ENCODE results near the gene RTKN. TPM values are rescaled to one million over a fixed set of nuclear protein-coding genes. Genes with fewer than 3 reads are reported as not detected.
A peak's percentile ranks its signal among the peaks of the same experiment; 100 is the strongest.

RTKN gene
- polyA plus RNA-seq, 2 of the 4 experiments (the other 2 are of a cell fraction): 15.1 to 20.1 TPM

DNA sequence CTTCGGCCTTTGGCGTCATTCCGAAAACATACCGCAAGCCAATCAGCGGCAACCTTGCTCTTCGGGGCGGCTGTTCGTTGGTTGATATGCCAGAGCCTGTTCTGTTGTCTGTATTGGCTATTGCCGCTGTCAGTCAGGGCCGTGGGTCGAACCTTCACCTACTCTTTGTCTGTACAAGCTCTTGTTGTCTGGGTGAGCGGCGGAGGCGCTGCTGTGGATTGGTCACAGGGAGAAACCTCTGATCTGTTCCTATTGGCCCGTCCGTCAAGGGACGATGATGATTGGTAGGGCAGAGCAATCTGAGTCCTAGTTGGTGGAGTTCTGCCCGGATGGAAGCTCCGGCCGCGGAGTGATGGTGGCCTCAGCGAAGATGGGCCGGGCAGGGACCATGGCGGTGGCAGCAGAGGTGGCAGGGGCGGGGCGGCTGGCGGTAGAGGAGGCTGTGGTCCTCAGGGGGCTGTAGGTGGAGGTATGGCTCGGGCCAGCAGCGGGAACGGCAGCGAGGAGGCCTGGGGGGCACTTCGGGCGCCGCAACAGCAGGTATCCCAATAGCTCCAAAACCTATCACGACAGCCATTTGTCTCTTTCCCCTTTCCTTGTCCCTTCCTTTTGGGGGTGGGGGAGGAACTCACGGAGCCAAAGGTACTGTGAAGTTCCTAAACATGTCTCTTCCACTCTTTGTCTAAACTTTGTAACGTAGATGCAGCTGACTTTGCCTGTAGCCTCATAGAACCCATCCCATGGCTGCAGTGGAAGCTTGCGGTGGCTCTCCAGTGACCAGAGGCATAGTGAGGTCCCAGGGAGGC, 16.6 kb upstream of the RTKN start, which contains the start of gene WBP1 (continued):
- TF ChIP-seq ZNF302 (CRISPR knock-in tag; IDR thresholded peaks at IDR 0.05) (no peak), ZSCAN20 (CRISPR knock-in tag; IDR thresholded peaks at IDR 0.05) (no peak), HDAC2 (IDR thresholded peaks at IDR 0.05) (no peak), CHD2 (IDR thresholded peaks at IDR 0.05; ENCODE audit: low read length, partially characterized antibody) (peak; percentile 16), RNF2 (IDR thresholded peaks at IDR 0.05; ENCODE audit: borderline replicate concordance, low read depth) (no peak), HEYL (CRISPR knock-in tag; IDR thresholded peaks at IDR 0.05) (no peak), RFX5 (IDR thresholded peaks at IDR 0.05) (peak; percentile 81), SMC3 (IDR thresholded peaks at IDR 0.05) (no peak)

DNA sequence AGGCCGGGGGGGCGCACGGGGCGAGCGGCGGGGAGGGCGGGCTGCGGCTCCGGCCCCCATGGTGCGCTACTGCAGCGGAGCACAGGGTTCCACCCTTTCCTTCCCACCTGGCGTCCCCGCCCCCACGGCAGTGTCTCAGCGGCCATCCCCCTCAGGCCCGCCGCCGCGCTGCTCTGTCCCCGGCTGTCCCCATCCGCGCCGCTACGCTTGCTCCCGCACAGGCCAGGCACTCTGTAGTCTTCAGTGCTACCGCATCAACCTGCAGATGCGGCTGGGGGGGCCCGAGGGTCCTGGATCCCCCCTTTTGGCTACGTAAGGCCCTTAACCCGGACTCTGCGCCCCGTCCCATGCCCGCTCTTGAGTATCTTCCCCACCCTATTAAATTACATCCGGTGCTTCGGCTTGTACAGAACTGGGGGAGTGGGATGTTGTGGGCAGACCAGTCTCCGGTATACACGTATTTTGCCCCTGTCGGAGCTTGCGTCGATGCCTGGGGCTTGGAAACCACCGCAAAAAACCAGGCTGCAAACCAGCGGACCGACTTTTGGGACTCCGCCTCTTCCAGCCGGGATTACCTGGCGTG, 15.9 kb upstream of the RTKN start:
- peak; percentile 40 to 47 for ATAC-seq
- Histone ChIP-seq H3K4me3 (peak overlapping the region; percentile 70), H3K27ac (peak overlapping the region; percentile 87 to 92), H3K4me1 (peaks cover 25% of the 10 kb centered on the region), H3K9me3 (no peaks in the 10 kb centered on the region), H3K4me2 (peak overlapping the region; percentile 85)
- ChIA-PET POLR2A (interaction anchor here (0.6 to 3.3 kb wide), 12 partner anchors 11 to 721 kb away, joined by 3 to 37 read pairs (median 6); partner anchors contain the start of genes AUP1, C2orf81, CCDC142 and HTRA2), CTCF (interaction anchor here (1.3 to 3.7 kb wide), 6 partner anchors 8 to 130 kb away, joined by 5 to 20 read pairs (median 7); partner anchors contain the start of genes CCDC142, MOGS and TTC31)
- WGBS (ENCODE audit: missing lambda C conversion rate): 2% methylated on average over 27 of the region's 46 CpGs
- FAIRE-seq: no peak
- peak; percentile 53 to 74 for DNase-seq (ENCODE audit: low read depth in 1 of 2, low spot score in 1 of 2)
- no peak for TF ChIP-seq JUNB (IDR thresholded peaks at IDR 0.05)
- TF ChIP-seq, protein P1, sequence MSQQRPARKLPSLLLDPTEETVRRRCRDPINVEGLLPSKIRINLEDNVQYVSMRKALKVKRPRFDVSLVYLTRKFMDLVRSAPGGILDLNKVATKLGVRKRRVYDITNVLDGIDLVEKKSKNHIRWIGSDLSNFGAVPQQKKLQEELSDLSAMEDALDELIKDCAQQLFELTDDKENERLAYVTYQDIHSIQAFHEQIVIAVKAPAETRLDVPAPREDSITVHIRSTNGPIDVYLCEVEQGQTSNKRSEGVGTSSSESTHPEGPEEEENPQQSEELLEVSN (IDR thresholded peaks at IDR 0.05; ENCODE audit: borderline replicate concordance, low read depth): peak; percentile 4; the same call in 1 of the 2 replicates
- 0 out of 2 replicates have a peak, but pooled peaks have one; percentile 27 for TF ChIP-seq HOXA7 (CRISPR knock-in tag; IDR thresholded peaks at IDR 0.05)
- TF ChIP-seq ZNF302 (CRISPR knock-in tag; IDR thresholded peaks at IDR 0.05): no peak
- TF ChIP-seq MAFK (IDR thresholded peaks at IDR 0.05; ENCODE audit: partially characterized antibody): no peak
- TF ChIP-seq CHD4 (IDR thresholded peaks at IDR 0.05; ENCODE audit: borderline replicate concordance): no peak
- TF ChIP-seq, protein P2, sequence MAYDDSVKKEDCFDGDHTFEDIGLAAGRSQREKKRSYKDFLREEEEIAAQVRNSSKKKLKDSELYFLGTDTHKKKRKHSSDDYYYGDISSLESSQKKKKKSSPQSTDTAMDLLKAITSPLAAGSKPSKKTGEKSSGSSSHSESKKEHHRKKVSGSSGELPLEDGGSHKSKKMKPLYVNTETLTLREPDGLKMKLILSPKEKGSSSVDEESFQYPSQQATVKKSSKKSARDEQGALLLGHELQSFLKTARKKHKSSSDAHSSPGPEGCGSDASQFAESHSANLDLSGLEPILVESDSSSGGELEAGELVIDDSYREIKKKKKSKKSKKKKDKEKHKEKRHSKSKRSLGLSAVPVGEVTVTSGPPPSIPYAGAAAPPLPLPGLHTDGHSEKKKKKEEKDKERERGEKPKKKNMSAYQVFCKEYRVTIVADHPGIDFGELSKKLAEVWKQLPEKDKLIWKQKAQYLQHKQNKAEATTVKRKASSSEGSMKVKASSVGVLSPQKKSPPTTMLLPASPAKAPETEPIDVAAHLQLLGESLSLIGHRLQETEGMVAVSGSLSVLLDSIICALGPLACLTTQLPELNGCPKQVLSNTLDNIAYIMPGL (CRISPR knock-in tag; IDR thresholded peaks at IDR 0.05; ENCODE audit: borderline replicate concordance): peak; percentile 71; the same call in 1 of the 2 replicates
- no peak for TF ChIP-seq RARB (CRISPR knock-in tag; IDR thresholded peaks at IDR 0.05)
- TF ChIP-seq ESRRA (IDR thresholded peaks at IDR 0.05; ENCODE audit: borderline replicate concordance, low read length): no peak
- TF ChIP-seq NFE2L2 (conservative IDR thresholded peaks at IDR 0.05; ENCODE audit: low read length): no peak
- TF ChIP-seq, protein P3, sequence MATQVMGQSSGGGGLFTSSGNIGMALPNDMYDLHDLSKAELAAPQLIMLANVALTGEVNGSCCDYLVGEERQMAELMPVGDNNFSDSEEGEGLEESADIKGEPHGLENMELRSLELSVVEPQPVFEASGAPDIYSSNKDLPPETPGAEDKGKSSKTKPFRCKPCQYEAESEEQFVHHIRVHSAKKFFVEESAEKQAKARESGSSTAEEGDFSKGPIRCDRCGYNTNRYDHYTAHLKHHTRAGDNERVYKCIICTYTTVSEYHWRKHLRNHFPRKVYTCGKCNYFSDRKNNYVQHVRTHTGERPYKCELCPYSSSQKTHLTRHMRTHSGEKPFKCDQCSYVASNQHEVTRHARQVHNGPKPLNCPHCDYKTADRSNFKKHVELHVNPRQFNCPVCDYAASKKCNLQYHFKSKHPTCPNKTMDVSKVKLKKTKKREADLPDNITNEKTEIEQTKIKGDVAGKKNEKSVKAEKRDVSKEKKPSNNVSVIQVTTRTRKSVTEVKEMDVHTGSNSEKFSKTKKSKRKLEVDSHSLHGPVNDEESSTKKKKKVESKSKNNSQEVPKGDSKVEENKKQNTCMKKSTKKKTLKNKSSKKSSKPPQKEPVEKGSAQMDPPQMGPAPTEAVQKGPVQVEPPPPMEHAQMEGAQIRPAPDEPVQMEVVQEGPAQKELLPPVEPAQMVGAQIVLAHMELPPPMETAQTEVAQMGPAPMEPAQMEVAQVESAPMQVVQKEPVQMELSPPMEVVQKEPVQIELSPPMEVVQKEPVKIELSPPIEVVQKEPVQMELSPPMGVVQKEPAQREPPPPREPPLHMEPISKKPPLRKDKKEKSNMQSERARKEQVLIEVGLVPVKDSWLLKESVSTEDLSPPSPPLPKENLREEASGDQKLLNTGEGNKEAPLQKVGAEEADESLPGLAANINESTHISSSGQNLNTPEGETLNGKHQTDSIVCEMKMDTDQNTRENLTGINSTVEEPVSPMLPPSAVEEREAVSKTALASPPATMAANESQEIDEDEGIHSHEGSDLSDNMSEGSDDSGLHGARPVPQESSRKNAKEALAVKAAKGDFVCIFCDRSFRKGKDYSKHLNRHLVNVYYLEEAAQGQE (IDR thresholded peaks at IDR 0.05): no peak
- TF ChIP-seq SREBF2 (IDR thresholded peaks at IDR 0.05): no peak
- TF ChIP-seq, protein P4, sequence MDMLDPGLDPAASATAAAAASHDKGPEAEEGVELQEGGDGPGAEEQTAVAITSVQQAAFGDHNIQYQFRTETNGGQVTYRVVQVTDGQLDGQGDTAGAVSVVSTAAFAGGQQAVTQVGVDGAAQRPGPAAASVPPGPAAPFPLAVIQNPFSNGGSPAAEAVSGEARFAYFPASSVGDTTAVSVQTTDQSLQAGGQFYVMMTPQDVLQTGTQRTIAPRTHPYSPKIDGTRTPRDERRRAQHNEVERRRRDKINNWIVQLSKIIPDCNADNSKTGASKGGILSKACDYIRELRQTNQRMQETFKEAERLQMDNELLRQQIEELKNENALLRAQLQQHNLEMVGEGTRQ (IDR thresholded peaks at IDR 0.05): no peak
- TF ChIP-seq, protein P5, sequence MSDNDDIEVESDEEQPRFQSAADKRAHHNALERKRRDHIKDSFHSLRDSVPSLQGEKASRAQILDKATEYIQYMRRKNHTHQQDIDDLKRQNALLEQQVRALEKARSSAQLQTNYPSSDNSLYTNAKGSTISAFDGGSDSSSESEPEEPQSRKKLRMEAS (IDR thresholded peaks at IDR 0.05): peak; percentile 58; the same call in 1 of the 2 replicates
- TF ChIP-seq, protein P6, sequence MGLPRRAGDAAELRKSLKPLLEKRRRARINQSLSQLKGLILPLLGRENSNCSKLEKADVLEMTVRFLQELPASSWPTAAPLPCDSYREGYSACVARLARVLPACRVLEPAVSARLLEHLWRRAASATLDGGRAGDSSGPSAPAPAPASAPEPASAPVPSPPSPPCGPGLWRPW (IDR thresholded peaks at IDR 0.05): no peak
- no peak for TF ChIP-seq ZC3H11A (IDR thresholded peaks at IDR 0.05)
- TF ChIP-seq, protein P7, sequence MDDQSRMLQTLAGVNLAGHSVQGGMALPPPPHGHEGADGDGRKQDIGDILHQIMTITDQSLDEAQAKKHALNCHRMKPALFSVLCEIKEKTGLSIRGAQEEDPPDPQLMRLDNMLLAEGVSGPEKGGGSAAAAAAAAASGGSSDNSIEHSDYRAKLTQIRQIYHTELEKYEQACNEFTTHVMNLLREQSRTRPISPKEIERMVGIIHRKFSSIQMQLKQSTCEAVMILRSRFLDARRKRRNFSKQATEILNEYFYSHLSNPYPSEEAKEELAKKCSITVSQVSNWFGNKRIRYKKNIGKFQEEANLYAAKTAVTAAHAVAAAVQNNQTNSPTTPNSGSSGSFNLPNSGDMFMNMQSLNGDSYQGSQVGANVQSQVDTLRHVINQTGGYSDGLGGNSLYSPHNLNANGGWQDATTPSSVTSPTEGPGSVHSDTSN (IDR thresholded peaks at IDR 0.05): no peak; the same call in 1 of the 2 replicates
- TF ChIP-seq RFX5 (IDR thresholded peaks at IDR 0.05): no peak
- TF ChIP-seq KDM1A (IDR thresholded peaks at IDR 0.05; ENCODE audit: low read depth): peak; percentile 17; the same call in 1 of the 2 replicates
- TF ChIP-seq EHMT2 (IDR thresholded peaks at IDR 0.05; ENCODE audit: low read depth): no peak
- TF ChIP-seq MYC (IDR thresholded peaks at IDR 0.05; ENCODE audit: borderline replicate concordance, low read length): no peak
- TF ChIP-seq HEYL (CRISPR knock-in tag; IDR thresholded peaks at IDR 0.05): no peak
- no peak for TF ChIP-seq FOXS1 (CRISPR knock-in tag; IDR thresholded peaks at IDR 0.05)

Measured in A549 (cell line).